Astrocyte (in vitro differentiated cells and primary cell): Measurements from ENCODE around the gene CNTNAP5. TPM values are rescaled to one million over a fixed set of nuclear protein-coding genes. Genes with fewer than 3 reads are reported as not detected.

Source experiments
- DNase-seq: peaks from one replicate; pipeline ENCODE4 v3.0.0-alpha.2; 2010; ENCODE audit warnings: low read depth
- FAIRE-seq: peaks from 2 replicates; lab custom pipeline; 2011; peaks lifted over from hg19 to GRCh38; lab: Jason Lieb, UNC
- H2AFZ ChIP-seq: 2 replicates; pipeline ENCODE4 v1.6.0; 2012; ENCODE audit warnings: low read depth, low read length, inconsistent platforms
- H3K27ac ChIP-seq: 2 replicates; pipeline ENCODE4 v1.5.1; 2011; ENCODE audit warnings: low read depth, low read length, inconsistent platforms
- H3K27me3 ChIP-seq: 2 replicates; pipeline ENCODE4 v1.6.0; 2011; ENCODE audit warnings: low read length, inconsistent platforms; ENCODE audit not compliant: insufficient read depth
- H3K36me3 ChIP-seq: 2 replicates; pipeline ENCODE4 v1.5.1; 2011; ENCODE audit warnings: low read length, inconsistent platforms; ENCODE audit not compliant: insufficient read depth
- H3K4me1 ChIP-seq: 2 replicates; pipeline ENCODE4 v1.5.1; 2011; ENCODE audit warnings: low read length, inconsistent platforms; ENCODE audit not compliant: insufficient read depth
- H3K4me2 ChIP-seq: 2 replicates; pipeline ENCODE4 v1.6.0; 2012; ENCODE audit warnings: low read length, inconsistent platforms
- H3K4me3 ChIP-seq: 2 replicates; pipeline ENCODE4 v1.5.1; 2011; ENCODE audit warnings: low read depth, mild to moderate bottlenecking, low read length, inconsistent platforms; ENCODE audit not compliant: insufficient read depth
- H3K79me2 ChIP-seq: 2 replicates; pipeline ENCODE4 v1.6.0; 2012; ENCODE audit warnings: mild to moderate bottlenecking, low read length, inconsistent platforms; ENCODE audit not compliant: insufficient read depth
- H3K9ac ChIP-seq: 2 replicates; pipeline ENCODE4 v1.6.0; 2012; ENCODE audit warnings: mild to moderate bottlenecking, low read length, inconsistent platforms
- H3K9me3 ChIP-seq: 2 replicates; pipeline ENCODE4 v1.5.1; 2012; ENCODE audit warnings: low read depth, mild to moderate bottlenecking, low read length, inconsistent platforms; ENCODE audit not compliant: insufficient read depth
- H4K20me1 ChIP-seq: 2 replicates; pipeline ENCODE4 v1.6.0; 2012; ENCODE audit warnings: low read length, inconsistent platforms; ENCODE audit not compliant: insufficient read depth
- H3K27ac Mint-ChIP-seq: one replicate; pipeline ENCODE4 v1.8.0; 2021; ENCODE audit warnings: mild to moderate bottlenecking, mixed read lengths; ENCODE audit not compliant: unreplicated experiment
- H3K27me3 Mint-ChIP-seq: one replicate; pipeline ENCODE4 v1.8.0; 2021; ENCODE audit warnings: low read depth, mixed read lengths; ENCODE audit not compliant: unreplicated experiment
- H3K36me3 Mint-ChIP-seq: one replicate; pipeline ENCODE4 v1.8.0; 2021; ENCODE audit warnings: low read depth, mixed read lengths; ENCODE audit not compliant: unreplicated experiment
- H3K4me1 Mint-ChIP-seq: one replicate; pipeline ENCODE4 v1.8.0; 2021; ENCODE audit warnings: low read depth, mixed read lengths; ENCODE audit not compliant: unreplicated experiment
- H3K4me3 Mint-ChIP-seq: one replicate; pipeline ENCODE4 v1.8.0; 2021; ENCODE audit warnings: mild to moderate bottlenecking, moderate library complexity, mixed read lengths; ENCODE audit not compliant: unreplicated experiment
- H3K9me3 Mint-ChIP-seq: one replicate; pipeline ENCODE4 v1.8.0; 2021; ENCODE audit warnings: mild to moderate bottlenecking, mixed read lengths; ENCODE audit not compliant: unreplicated experiment
- CTCF ChIP-seq: IDR thresholded peaks from 2 replicates; pipeline ENCODE4 v1.5.1; 2011; ENCODE audit warnings: low read depth, mild to moderate bottlenecking, inconsistent platforms, low read length, moderate library complexity; ENCODE audit not compliant: insufficient read depth
- EZH2 ChIP-seq: IDR thresholded peaks from 2 replicates; pipeline ENCODE4 v1.6.1; 2012; ENCODE audit warnings: mild to moderate bottlenecking, low read length, inconsistent platforms; ENCODE audit not compliant: insufficient read depth
- total RNA-seq: library from RNA; stranded (reverse); gene quantifications from 2 replicates; pipeline ENCODE4 v1.2.1, GENCODE V29; 2021

CNTNAP5 gene
- total RNA-seq, 1 donor from 2014 or later: 0.30 TPM

GRCh38 chr2:124161542-124161941 lies 136.5 kb downstream of the CNTNAP5 start:
- Histone ChIP-seq H3K9me3 (peaks cover 3% of the 10 kb centered on the region), H3K4me2 (no peak overlapping the region), H3K9ac (no peak overlapping the region), H4K20me1 (no peaks in the 10 kb centered on the region), H3K27ac (no peak overlapping the region), H3K36me3 (no peaks in the 10 kb centered on the region), H3K27me3 (no peaks in the 10 kb centered on the region), H3K4me1 (no peaks in the 10 kb centered on the region), H2AFZ (no peak overlapping the region), H3K79me2 (no peaks in the 10 kb centered on the region), H3K4me3 (no peak overlapping the region)
- Mint-ChIP-seq H3K4me1 (peaks cover 1% of the 10 kb centered on the region), H3K27me3 (peaks cover 3% of the 10 kb centered on the region), H3K4me3 (no peak overlapping the region), H3K36me3 (no peaks in the 10 kb centered on the region), H3K27ac (no peak overlapping the region), H3K9me3 (no peaks in the 10 kb centered on the region)
- no peak for FAIRE-seq
- TF ChIP-seq CTCF (no peak), EZH2 (no peak)
- no peak for DNase-seq

- no peaks in the 10 kb centered on the region for H3K79me2 ChIP-seq
- peaks cover 3% of the 10 kb centered on the region for H3K27me3 Mint-ChIP-seq
- no peak overlapping the region for H3K9ac ChIP-seq
- TF ChIP-seq EZH2 (no peak), CTCF (no peak)
- no peak overlapping the region for H3K4me2 ChIP-seq
- no peaks in the 10 kb centered on the region for H3K9me3 Mint-ChIP-seq
- peaks cover 3% of the 10 kb centered on the region for H3K9me3 ChIP-seq
- no peaks in the 10 kb centered on the region for H3K36me3 ChIP-seq
- H3K27ac Mint-ChIP-seq: no peak overlapping the region
- no peaks in the 10 kb centered on the region for H3K4me1 ChIP-seq
- no peaks in the 10 kb centered on the region for H3K27me3 ChIP-seq
- no peaks in the 10 kb centered on the region for H4K20me1 ChIP-seq
- no peak for DNase-seq
- no peak for FAIRE-seq
- H3K4me3 ChIP-seq: no peak overlapping the region
- H3K27ac ChIP-seq: no peak overlapping the region
- H3K4me1 Mint-ChIP-seq: peaks cover 1% of the 10 kb centered on the region
- H3K36me3 Mint-ChIP-seq: no peaks in the 10 kb centered on the region
- H3K4me3 Mint-ChIP-seq: no peak overlapping the region
- no peak overlapping the region for H2AFZ ChIP-seq
Measured at GRCh38 chr2:124162256-124162655, 137.2 kb downstream of the CNTNAP5 start.

GRCh38 chr2:124163840-124164239 lies 138.8 kb downstream of the CNTNAP5 start:
- H3K27me3 ChIP-seq: no peaks in the 10 kb centered on the region
- no peak overlapping the region for H3K9ac ChIP-seq
- H3K4me1 ChIP-seq: no peaks in the 10 kb centered on the region
- H3K27me3 Mint-ChIP-seq: peaks cover 3% of the 10 kb centered on the region
- H3K27ac Mint-ChIP-seq: no peak overlapping the region
- no peaks in the 10 kb centered on the region for H3K9me3 Mint-ChIP-seq
- no peak overlapping the region for H2AFZ ChIP-seq
- no peak overlapping the region for H3K27ac ChIP-seq
- H3K4me2 ChIP-seq: no peak overlapping the region
- TF ChIP-seq CTCF (no peak), EZH2 (no peak)
- no peaks in the 10 kb centered on the region for H3K36me3 ChIP-seq
- peaks cover 4% of the 10 kb centered on the region for H3K4me1 Mint-ChIP-seq
- H3K4me3 Mint-ChIP-seq: no peak overlapping the region
- FAIRE-seq (no peak), DNase-seq (no peak)
- peaks cover 3% of the 10 kb centered on the region for H3K9me3 ChIP-seq
- no peaks in the 10 kb centered on the region for H3K79me2 ChIP-seq
- no peak overlapping the region for H3K4me3 ChIP-seq
- H3K36me3 Mint-ChIP-seq: no peaks in the 10 kb centered on the region
- no peaks in the 10 kb centered on the region for H4K20me1 ChIP-seq
